ENCODE results near the gene AATF. TPM values are rescaled to one million over a fixed set of nuclear protein-coding genes. Genes with fewer than 3 reads are reported as not detected.

Gene AATF
- total and polyA plus RNA-seq, 2 of the 8 experiments (the other 6 are each of a cell fraction or from before 2014, with no cell fraction given), result 20.1 to 62.8 TPM

DNA sequence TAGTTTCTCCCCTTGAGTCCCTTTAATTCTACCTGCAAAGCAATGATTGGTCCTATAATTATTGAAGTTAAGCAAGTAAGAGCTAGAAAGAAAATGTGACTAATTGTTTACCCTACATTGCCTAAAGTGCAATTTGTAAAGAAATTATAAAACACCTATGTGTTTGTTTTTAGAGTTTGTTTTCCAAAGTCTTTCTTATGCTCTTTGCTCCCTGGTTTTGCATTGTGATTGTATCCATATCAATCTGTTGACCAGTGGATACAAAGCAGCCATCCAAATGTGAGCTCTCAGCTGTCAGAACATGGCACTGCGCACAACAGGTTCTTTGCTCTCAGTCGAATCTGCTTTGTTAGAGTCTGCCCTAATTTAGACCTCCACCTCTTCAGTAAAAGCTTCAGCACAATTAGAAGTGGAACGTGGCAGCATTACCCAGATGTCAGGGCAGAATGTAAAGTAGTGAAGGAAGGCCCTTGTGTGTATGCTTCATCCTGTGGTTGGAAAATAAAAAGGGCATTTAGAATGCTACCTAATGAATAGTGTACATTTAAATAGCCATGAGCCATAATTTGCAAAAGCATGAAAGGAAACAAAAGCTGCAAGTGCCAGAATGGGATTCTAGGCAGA, 70.5 kb downstream of the AATF start:
- H3K27me3 ChIP-seq (replicated peaks in 1 of 4; ENCODE audit: control insufficient read depth in 3 of 4, extremely low read depth in 1 of 4, insufficient read depth in 3 of 4, low read length in 3 of 4), result no peaks in the 10 kb centered on the region
- no peak overlapping the region for H3K27ac ChIP-seq (ENCODE audit: low read depth, low read length)
- WGBS, 2 experiments (ENCODE audit: extremely low coverage in 1 of 2, insufficient coverage in 1 of 2, insufficient read length in 1 of 2, insufficient replicate concordance in 2 of 2, low coverage in 1 of 2, low lambda C conversion rate in 2 of 2, missing lambda C conversion rate in 1 of 2), result 86% methylated on average over 3 of the region's 3 CpGs; no CpG with 5 or more reads in 1 of the 2 experiments
- FAIRE-seq, result no peak
- no peak overlapping the region for H2AK5ac ChIP-seq (ENCODE audit: low read depth, low read length)
- 0 out of 4 replicates have a peak, but pooled peaks cover 0 to 2% of the 10 kb centered on the region in 2 experiments for H3K79me2 ChIP-seq (ENCODE audit: control insufficient read depth in 1 of 2, insufficient read depth in 2 of 2, low read length in 2 of 2)
- H4K20me1 ChIP-seq (replicated peaks in 1 of 2; ENCODE audit: control insufficient read depth in 1 of 2, insufficient read depth in 2 of 2, low read length in 2 of 2), result peaks cover 0 to 4% of the 10 kb centered on the region in 2 experiments
- H2AFZ ChIP-seq (ENCODE audit: low read length), result no peak overlapping the region
- H2BK20ac ChIP-seq (ENCODE audit: low read length), result no peak overlapping the region
- H3K79me1 ChIP-seq (ENCODE audit: low read depth, low read length), result peaks cover 2% of the 10 kb centered on the region; the same call in 1 of the 2 replicates
- TF ChIP-seq FOSL1 (IDR thresholded peaks at IDR 0.05; ENCODE audit: insufficient read depth, low read depth, low read length) (no peak), TAF1 (IDR thresholded peaks at IDR 0.05; ENCODE audit: low read depth, low read length) (no peak), SIRT6 (IDR thresholded peaks at IDR 0.05; ENCODE audit: low read length) (no peak), YY1 (IDR thresholded peaks at IDR 0.05; ENCODE audit: low read depth, low read length) (no peak), POLR2AphosphoS5 (IDR thresholded peaks at IDR 0.05; ENCODE audit: low read depth, low read length) (no peak), ATF2 (IDR thresholded peaks at IDR 0.05; ENCODE audit: low read length) (no peak)
- H4K91ac ChIP-seq (replicated peaks; ENCODE audit: insufficient read length, low read length), result no peak overlapping the region
- no peak overlapping the region for H3K4me3 ChIP-seq (ENCODE audit: extremely low read depth in 1 of 4, insufficient read depth in 2 of 4, low read depth in 3 of 4, low read length in 4 of 4)
- ChIA-PET CTCF (ENCODE audit: partially characterized antibody) (interaction anchor here (0.9 to 2.5 kb wide), 3 partner anchors 24 to 415 kb away, joined by 3 to 9 read pairs (median 3); no protein-coding TSS in a partner anchor), POLR2A (ENCODE audit: partially characterized antibody) (interaction anchor here (0.7 kb wide), 1 partner anchor 32 kb away, joined by 3 read pairs; no protein-coding TSS in a partner anchor)
- no peak for DNase-seq (ENCODE audit: low read depth in 1 of 2, low spot score in 2 of 2)
- H3K56ac ChIP-seq (replicated peaks; ENCODE audit: insufficient read length, low read depth, low read length), result no peak overlapping the region
- H3K4me2 ChIP-seq (ENCODE audit: insufficient read depth in 1 of 2, low read depth in 2 of 2, low read length in 2 of 2), result no peak overlapping the region
- no peaks in the 10 kb centered on the region for H3K9me3 ChIP-seq (ENCODE audit: insufficient read depth in 2 of 2, low read depth in 1 of 2, low read length in 1 of 2)
- no peaks in the 10 kb centered on the region for H3K23me2 ChIP-seq (ENCODE audit: low read depth, low read length)
- H4K8ac ChIP-seq (ENCODE audit: extremely low read depth, insufficient read depth, low read length), result no peak overlapping the region
- H2BK120ac ChIP-seq (replicated peaks; ENCODE audit: low read depth, low read length), result no peak overlapping the region
- H2BK12ac ChIP-seq (ENCODE audit: low read depth, low read length), result no peak overlapping the region
- no peak overlapping the region for H3K4ac ChIP-seq (replicated peaks; ENCODE audit: insufficient read length, low read depth, low read length)
- peaks cover 0 to 3% (median 0%) of the 10 kb centered on the region in 4 experiments; a peak in 1 of 8 replicates for H3K36me3 ChIP-seq (ENCODE audit: control insufficient read depth in 2 of 4, insufficient read depth in 4 of 4, low read length in 3 of 4)
- H4K5ac ChIP-seq (ENCODE audit: insufficient read length, low read depth, low read length), result no peak overlapping the region
- H3K9ac ChIP-seq (replicated peaks in 1 of 4; ENCODE audit: extremely low read depth in 1 of 4, low read depth in 3 of 4, low read length in 3 of 4), result no peak overlapping the region
- H2BK15ac ChIP-seq (ENCODE audit: low read length), result no peak overlapping the region
- no peak overlapping the region for H3K18ac ChIP-seq (ENCODE audit: extremely low read depth, low read length)
- peaks cover 0 to 2% (median under 1%) of the 10 kb centered on the region in 4 experiments; a peak in 5 of 7 replicates for H3K4me1 ChIP-seq (replicated peaks in 1 of 4; ENCODE audit: control insufficient read depth in 3 of 4, insufficient read depth in 4 of 4, low read length in 3 of 4)
- H3K23ac ChIP-seq (ENCODE audit: insufficient read length), result no peak overlapping the region
- no peak overlapping the region for H2BK5ac ChIP-seq (ENCODE audit: low read depth, low read length)
- H3K14ac ChIP-seq (ENCODE audit: insufficient read length), result no peak overlapping the region

Data from H1 (cell line).